NB4 (cell line): ENCODE results near the gene SNRNP70.

ENCODE experiments used
- DNase-seq: peaks from one replicate; pipeline ENCODE4 v3.0.0; 2010; ENCODE audit warnings: low read depth
- H3K4me3 ChIP-seq: one replicate; pipeline ENCODE4 v1.5.1; 2011; ENCODE audit warnings: mild to moderate bottlenecking, low read depth, low read length, moderate library complexity
- CTCF ChIP-seq: IDR thresholded peaks from one replicate; pipeline ENCODE4 v1.5.1; 2012; ENCODE audit warnings: low read depth, low read length
- MAX ChIP-seq: IDR thresholded peaks from 2 replicates; pipeline ENCODE4 v1.6.1; 2011; ENCODE audit warnings: low read depth, low read length
- MYC ChIP-seq: IDR thresholded peaks from 2 replicates; pipeline ENCODE4 v1.6.1; 2011; ENCODE audit warnings: low read depth, low read length
- POLR2A ChIP-seq: IDR thresholded peaks from 2 replicates; pipeline ENCODE4 v1.6.1; 2011; ENCODE audit warnings: mild to moderate bottlenecking; ENCODE audit not compliant: insufficient read length; ENCODE audit errors: extremely low read depth

Gene SNRNP70

GRCh38 chr19:49081273-49081672 is 4.0 kb upstream of the SNRNP70 start:
- DNase-seq = peak; percentile 19
- no peak overlapping the region for H3K4me3 ChIP-seq
- no peak for TF ChIP-seq MYC

GRCh38 chr19:49084206-49085019 is 838 bp upstream of the SNRNP70 start:
- peak overlapping the region; percentile 68 for H3K4me3 ChIP-seq
- DNase-seq = no peak
- TF ChIP-seq MAX (no peak), POLR2A (no peak), CTCF (no peak), MYC (no peak)

- DNase-seq = no peak
- TF ChIP-seq CTCF (no peak), MYC (no peak), POLR2A (no peak), MAX (no peak)
Measured at GRCh38 chr19:49085868-49086232, 599 bp downstream of the SNRNP70 start.

GRCh38 chr19:49086296-49086695 is 1.0 kb downstream of the SNRNP70 start:
- TF ChIP-seq MYC (no peak), CTCF (no peak), POLR2A (no peak), MAX (no peak)
- DNase-seq = no peak

More at GRCh38 chr19:49085868-49086232, 599 bp downstream of the SNRNP70 start:
- peak overlapping the region; percentile 98 for H3K4me3 ChIP-seq

GRCh38 chr19:49091391-49092038 is 6.3 kb downstream of the SNRNP70 start:
- no peak overlapping the region for H3K4me3 ChIP-seq
- DNase-seq = no peak
- no peak for TF ChIP-seq CTCF
- TF ChIP-seq MYC = no peak
- no peak for TF ChIP-seq MAX
- no peak for TF ChIP-seq POLR2A

More at GRCh38 chr19:49086296-49086695, 1.0 kb downstream of the SNRNP70 start:
- H3K4me3 ChIP-seq = peak overlapping the region; percentile 98

GRCh38 chr19:49092686-49093085 is 7.4 kb downstream of the SNRNP70 start:
- H3K4me3 ChIP-seq = no peak overlapping the region
- no peak for DNase-seq
- TF ChIP-seq POLR2A (no peak), CTCF (no peak), MYC (no peak), MAX (no peak)
